Measurements from ENCODE around the gene KRT16. TPM values are rescaled to one million over a fixed set of nuclear protein-coding genes. Genes with fewer than 3 reads are reported as not detected.

KRT16 gene
- total and polyA plus RNA-seq, 2 of the 8 experiments (the other 6 are each of a cell fraction or from before 2014, with no cell fraction given): not detected

GRCh38 chr17:41585301-41586056, 27.1 kb downstream of the KRT16 start:
- POLR2A ChIA-PET (ENCODE audit: partially characterized antibody): interaction anchor here (0.7 kb wide), 1 partner anchor 1027 kb away, joined by 3 read pairs; no protein-coding TSS in a partner anchor
- TF ChIP-seq RBBP5 (IDR thresholded peaks at IDR 0.05; ENCODE audit: borderline replicate concordance, low read depth, low read length) (no peak), TBP (IDR thresholded peaks at IDR 0.05; ENCODE audit: low read depth, low read length) (no peak), NANOG (IDR thresholded peaks at IDR 0.05; ENCODE audit: insufficient read depth, low read depth, low read length, poor library complexity, severe bottlenecking) (no peak), MAX (IDR thresholded peaks at IDR 0.05) (no peak), RAD21 (IDR thresholded peaks at IDR 0.05 in 1 of 2, conservative IDR thresholded peaks at IDR 0.05 in 1 of 2; ENCODE audit: low read depth in 2 of 2, low read length in 2 of 2) (no peak), GABPA (IDR thresholded peaks at IDR 0.05; ENCODE audit: borderline replicate concordance, insufficient read depth, low read length) (no peak), EGR1 (IDR thresholded peaks at IDR 0.05; ENCODE audit: borderline replicate concordance, low read depth, low read length) (no peak), CTBP2 (IDR thresholded peaks at IDR 0.05; ENCODE audit: borderline replicate concordance, insufficient read depth, insufficient read length, low read length) (no peak), KDM5A (IDR thresholded peaks at IDR 0.05; ENCODE audit: low read length) (no peak), TAF1 (IDR thresholded peaks at IDR 0.05; ENCODE audit: low read depth, low read length) (no peak)

More at GRCh38 chr17:41585301-41586056, 27.1 kb downstream of the KRT16 start:
- Histone ChIP-seq H2BK15ac (ENCODE audit: low read length) (no peak overlapping the region), H4K5ac (ENCODE audit: insufficient read length, low read depth, low read length) (no peak overlapping the region), H3K14ac (ENCODE audit: insufficient read length) (no peak overlapping the region), H3K4me2 (ENCODE audit: insufficient read depth in 1 of 2, low read depth in 2 of 2, low read length in 2 of 2) (no peak overlapping the region), H3K79me2 (ENCODE audit: control insufficient read depth in 1 of 2, insufficient read depth in 2 of 2, low read length in 2 of 2) (no peaks in the 10 kb centered on the region), H3K4me1 (replicated peaks in 1 of 4; ENCODE audit: control insufficient read depth in 3 of 4, insufficient read depth in 4 of 4, low read length in 3 of 4) (no peaks in the 10 kb centered on the region; a peak in 1 of 7 replicates), H3K4me3 (ENCODE audit: extremely low read depth in 1 of 4, insufficient read depth in 2 of 4, low read depth in 3 of 4, low read length in 4 of 4) (no peak overlapping the region), H3K9me3 (ENCODE audit: insufficient read depth in 2 of 2, low read depth in 1 of 2, low read length in 1 of 2) (no peaks in the 10 kb centered on the region), H2AK5ac (ENCODE audit: low read depth, low read length) (no peak overlapping the region), H2AFZ (ENCODE audit: low read length) (no peak overlapping the region), H4K20me1 (replicated peaks in 1 of 2; ENCODE audit: control insufficient read depth in 1 of 2, insufficient read depth in 2 of 2, low read length in 2 of 2) (no peaks in the 10 kb centered on the region), H3K36me3 (ENCODE audit: control insufficient read depth in 2 of 4, insufficient read depth in 4 of 4, low read length in 3 of 4) (no peaks in the 10 kb centered on the region), H3K27ac (ENCODE audit: low read depth, low read length) (no peak overlapping the region), H2BK5ac (ENCODE audit: low read depth, low read length) (no peak overlapping the region), H3K9ac (replicated peaks in 1 of 4; ENCODE audit: extremely low read depth in 1 of 4, low read depth in 3 of 4, low read length in 3 of 4) (no peak overlapping the region), H3K23ac (ENCODE audit: insufficient read length) (no peak overlapping the region), H4K8ac (ENCODE audit: extremely low read depth, insufficient read depth, low read length) (no peak overlapping the region), H3K56ac (replicated peaks; ENCODE audit: insufficient read length, low read depth, low read length) (no peak overlapping the region), H3K18ac (ENCODE audit: extremely low read depth, low read length) (no peak overlapping the region), H2BK12ac (ENCODE audit: low read depth, low read length) (no peak overlapping the region), H2BK20ac (ENCODE audit: low read length) (no peak overlapping the region), H4K91ac (replicated peaks; ENCODE audit: insufficient read length, low read length) (no peak overlapping the region), H3K27me3 (replicated peaks in 1 of 4; ENCODE audit: control insufficient read depth in 3 of 4, extremely low read depth in 1 of 4, insufficient read depth in 3 of 4, low read length in 3 of 4) (no peaks in the 10 kb centered on the region; a peak in 1 of 7 replicates), H3K4ac (replicated peaks; ENCODE audit: insufficient read length, low read depth, low read length) (no peak overlapping the region), H3K79me1 (ENCODE audit: low read depth, low read length) (no peaks in the 10 kb centered on the region), H2BK120ac (replicated peaks; ENCODE audit: low read depth, low read length) (no peak overlapping the region), H3K23me2 (ENCODE audit: low read depth, low read length) (no peaks in the 10 kb centered on the region)
- WGBS, 2 experiments (ENCODE audit: extremely low coverage in 1 of 2, insufficient coverage in 1 of 2, insufficient read length in 1 of 2, insufficient replicate concordance in 2 of 2, low coverage in 1 of 2, low lambda C conversion rate in 2 of 2, missing lambda C conversion rate in 1 of 2): 89% methylated on average over 5 of the region's 5 CpGs; no CpG with 5 or more reads in 1 of the 2 experiments
- no peak for DNase-seq (ENCODE audit: low read depth in 1 of 2, low spot score in 2 of 2)
- CTCF ChIA-PET (ENCODE audit: partially characterized antibody): interaction anchor here (0.9 to 5.4 kb wide), 6 partner anchors 18 to 99 kb away, joined by 3 to 46 read pairs (median 6); no protein-coding TSS in a partner anchor
- FAIRE-seq: no peak

All from H1 (cell line).